OCI-LY7 (cell line): Measurements from ENCODE around the gene ACTL7A. TPM values are rescaled to one million over a fixed set of nuclear protein-coding genes. Genes with fewer than 3 reads are reported as not detected.

ENCODE experiments used
- BruUV-seq: library from RNA; stranded (reverse); fragments of 400-500 nt; replicated peaks from 2 replicates; lab custom pipeline; 2021; lab: Mats Ljungman, UMichigan
- CTCF ChIA-PET: fragments of 300-600 bp; sonication (Branson Sonifier 250); formaldehyde crosslinking; loops from one replicate; lab custom pipeline; 2022; ENCODE audit warnings: antibody characterized with exemption; ENCODE audit not compliant: unreplicated experiment; lab: Charles Lee
- POLR2A ChIA-PET: fragments of 300-600 bp; sonication (Branson Sonifier 250); formaldehyde crosslinking; loops from one replicate; lab custom pipeline; 2022; ENCODE audit warnings: antibody characterized with exemption; lab: Charles Lee
- DNase-seq: peaks from one replicate; pipeline ENCODE4 v3.0.0-alpha.2; 2015; ENCODE audit warnings: low spot score
- H2AFZ ChIP-seq: fragments of 200-600 bp; sonication (generic), shearing (Covaris generic); 2 replicates; pipeline ENCODE4 v1.6.1; 2014; ENCODE audit warnings: mild to moderate bottlenecking, antibody characterized with exemption, low read length, moderate library complexity
- H3K27ac ChIP-seq: fragments of 200-600 bp; sonication (generic); 2 replicates; pipeline ENCODE4 v1.5.1; 2014; ENCODE audit warnings: mixed run types, low read depth, mild to moderate bottlenecking, moderate library complexity, low read length, inconsistent platforms; ENCODE audit not compliant: poor library complexity, severe bottlenecking
- H3K36me3 ChIP-seq: fragments of 200-600 bp; sonication (generic); 2 replicates; pipeline ENCODE4 v1.6.1; 2014; ENCODE audit warnings: mild to moderate bottlenecking, antibody characterized with exemption, low read length, moderate library complexity, mixed read lengths; ENCODE audit not compliant: insufficient read depth
- H3K4me1 ChIP-seq: fragments of 200-600 bp; sonication (generic); 2 replicates; pipeline ENCODE4 v1.5.1; 2014; ENCODE audit warnings: mild to moderate bottlenecking, low read length; ENCODE audit not compliant: insufficient read depth, poor library complexity, severe bottlenecking
- H3K4me2 ChIP-seq: fragments of 200-600 bp; sonication (generic); 2 replicates; pipeline ENCODE4 v1.6.1; 2014; ENCODE audit warnings: mild to moderate bottlenecking, low read length
- H3K4me3 ChIP-seq: fragments of 200-600 bp; sonication (generic); 2 replicates; pipeline ENCODE4 v1.5.1; 2014; ENCODE audit warnings: mild to moderate bottlenecking, low read depth, low read length; ENCODE audit not compliant: poor library complexity, severe bottlenecking
- H3K79me2 ChIP-seq: fragments of 200-600 bp; sonication (generic); 2 replicates; pipeline ENCODE4 v1.6.1; 2016; ENCODE audit warnings: low read depth, mild to moderate bottlenecking, low read length, moderate library complexity, mixed read lengths; ENCODE audit not compliant: insufficient read depth
- H3K9me2 ChIP-seq: fragments of 200-600 bp; sonication (generic); 2 replicates; pipeline ENCODE4 v1.6.1; 2016; ENCODE audit warnings: mild to moderate bottlenecking, low read length, mixed read lengths; ENCODE audit not compliant: insufficient read depth
- H3K9me3 ChIP-seq: fragments of 200-600 bp; sonication (generic); 2 replicates; pipeline ENCODE4 v1.6.1; 2014; ENCODE audit warnings: mild to moderate bottlenecking, mixed run types, low read length, mixed read lengths
- H4K20me1 ChIP-seq: fragments of 200-600 bp; sonication (generic); 2 replicates; pipeline ENCODE4 v1.6.1; 2014; ENCODE audit warnings: mild to moderate bottlenecking, antibody characterized with exemption, low read length, moderate library complexity, mixed read lengths; ENCODE audit not compliant: insufficient read depth
- EZH2phosphoT487 ChIP-seq: fragments of 200-600 bp; sonication (generic); IDR thresholded peaks from 2 replicates; pipeline ENCODE4 v1.6.1; 2018; ENCODE audit warnings: low read depth, borderline replicate concordance, mild to moderate bottlenecking, mixed run types, antibody characterized with exemption, low read length, moderate library complexity, mixed read lengths
- intact Hi-C: fragments of 100-400 bp; cut with micrococcal nuclease; formaldehyde crosslinking; loops from one replicate; pipeline ENCODE4 v1.10.0; 2022; ENCODE audit not compliant: unreplicated experiment
- total RNA-seq, 2 experiments: library from RNA; depleted of rRNA in 1 of 2; stranded (reverse); fragments of >200 nt in 1 of 2; shearing (Covaris generic) in 1 of 2; gene quantifications; 2 replicates each; pipeline ENCODE4 v1.2.3, GENCODE V29; 2014 to 2022
- TF ChIP-seq, protein P1 (sequence below): fragments of 200-600 bp; sonication (generic); conservative IDR thresholded peaks from 2 replicates; pipeline ENCODE4 v1.5.1; 2014; ENCODE audit warnings: mild to moderate bottlenecking, antibody characterized with exemption, low read length, moderate library complexity, mixed read lengths

ACTL7A gene
- total RNA-seq, 2 experiments from 2014 or later = not detected

DNA sequence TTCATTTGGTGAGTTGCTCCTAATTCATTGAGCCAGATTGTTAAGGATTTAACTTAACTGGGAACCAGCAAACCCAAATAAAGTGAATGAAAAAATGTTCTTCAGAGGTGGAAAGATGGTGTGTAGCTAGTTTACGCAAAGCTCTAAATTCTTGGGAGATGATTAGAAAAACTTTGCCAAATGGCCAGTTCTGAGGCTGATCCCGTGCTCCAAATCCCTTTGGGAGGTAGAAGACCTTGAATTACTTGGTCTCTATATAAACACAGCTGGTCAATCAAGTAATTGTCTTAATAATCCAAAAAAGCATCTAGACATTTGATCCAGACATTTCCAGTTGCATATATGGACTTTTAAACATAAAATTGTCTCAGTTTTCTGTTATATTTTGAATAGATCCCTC lies 17.7 kb upstream of the ACTL7A start:
- Histone ChIP-seq H3K36me3 (no peaks in the 10 kb centered on the region), H3K27ac (no peak overlapping the region), H3K4me2 (no peak overlapping the region), H3K9me3 (no peaks in the 10 kb centered on the region), H3K9me2 (no peaks in the 10 kb centered on the region), H2AFZ (no peak overlapping the region), H4K20me1 (no peaks in the 10 kb centered on the region), H3K4me3 (no peak overlapping the region), H3K79me2 (no peaks in the 10 kb centered on the region), H3K4me1 (no peaks in the 10 kb centered on the region)
- CTCF ChIA-PET = no interaction called here
- BruUV-seq = no TSS peak
- POLR2A ChIA-PET = interaction anchor here (0.5 kb wide), 1 partner anchor 1018 kb away, joined by 3 read pairs; no protein-coding TSS in a partner anchor
- intact Hi-C loops = no loop called here
- no peak for DNase-seq
- TF ChIP-seq EZH2phosphoT487 = no peak
- TF ChIP-seq, protein P1, sequence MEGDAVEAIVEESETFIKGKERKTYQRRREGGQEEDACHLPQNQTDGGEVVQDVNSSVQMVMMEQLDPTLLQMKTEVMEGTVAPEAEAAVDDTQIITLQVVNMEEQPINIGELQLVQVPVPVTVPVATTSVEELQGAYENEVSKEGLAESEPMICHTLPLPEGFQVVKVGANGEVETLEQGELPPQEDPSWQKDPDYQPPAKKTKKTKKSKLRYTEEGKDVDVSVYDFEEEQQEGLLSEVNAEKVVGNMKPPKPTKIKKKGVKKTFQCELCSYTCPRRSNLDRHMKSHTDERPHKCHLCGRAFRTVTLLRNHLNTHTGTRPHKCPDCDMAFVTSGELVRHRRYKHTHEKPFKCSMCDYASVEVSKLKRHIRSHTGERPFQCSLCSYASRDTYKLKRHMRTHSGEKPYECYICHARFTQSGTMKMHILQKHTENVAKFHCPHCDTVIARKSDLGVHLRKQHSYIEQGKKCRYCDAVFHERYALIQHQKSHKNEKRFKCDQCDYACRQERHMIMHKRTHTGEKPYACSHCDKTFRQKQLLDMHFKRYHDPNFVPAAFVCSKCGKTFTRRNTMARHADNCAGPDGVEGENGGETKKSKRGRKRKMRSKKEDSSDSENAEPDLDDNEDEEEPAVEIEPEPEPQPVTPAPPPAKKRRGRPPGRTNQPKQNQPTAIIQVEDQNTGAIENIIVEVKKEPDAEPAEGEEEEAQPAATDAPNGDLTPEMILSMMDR = no peak

DNA sequence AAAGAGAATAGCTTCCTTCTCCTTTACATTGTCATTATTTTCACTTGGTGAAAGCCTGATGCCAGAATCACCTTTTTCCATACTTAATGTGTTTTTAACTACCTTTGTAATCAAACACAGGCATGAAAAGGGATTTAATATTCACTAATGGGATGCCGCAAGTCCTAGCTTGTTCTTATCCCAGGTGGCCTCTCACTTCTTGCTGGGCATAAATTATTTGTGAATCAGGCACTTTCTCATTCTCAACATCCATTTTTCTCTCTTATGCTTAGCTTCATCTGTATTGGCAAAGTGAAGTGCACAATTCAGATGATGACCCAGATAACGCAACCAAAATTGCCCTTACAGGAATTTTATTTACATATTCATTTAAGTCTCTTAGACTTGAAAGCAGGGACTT lies 17.2 kb upstream of the ACTL7A start:
- no TSS peak for BruUV-seq
- TF ChIP-seq, protein P1 = no peak
- no peak for TF ChIP-seq EZH2phosphoT487
- H3K9me3 ChIP-seq = no peaks in the 10 kb centered on the region
- H3K79me2 ChIP-seq = no peaks in the 10 kb centered on the region
- no peaks in the 10 kb centered on the region for H3K9me2 ChIP-seq
- H3K4me1 ChIP-seq = no peaks in the 10 kb centered on the region
- H4K20me1 ChIP-seq = no peaks in the 10 kb centered on the region
- H3K36me3 ChIP-seq = no peaks in the 10 kb centered on the region
- no peak for DNase-seq
- intact Hi-C loops = no loop called here
- POLR2A ChIA-PET = interaction anchor here (0.5 kb wide), 1 partner anchor 1019 kb away, joined by 3 read pairs; no protein-coding TSS in a partner anchor
- no peak overlapping the region for H3K4me2 ChIP-seq
- no peak overlapping the region for H2AFZ ChIP-seq
- no peak overlapping the region for H3K4me3 ChIP-seq
- CTCF ChIA-PET = no interaction called here
- H3K27ac ChIP-seq = no peak overlapping the region

- Histone ChIP-seq H3K27ac (no peak overlapping the region), H3K79me2 (no peaks in the 10 kb centered on the region), H3K9me3 (no peaks in the 10 kb centered on the region), H3K36me3 (no peaks in the 10 kb centered on the region), H3K9me2 (no peaks in the 10 kb centered on the region), H3K4me1 (no peaks in the 10 kb centered on the region), H2AFZ (no peak overlapping the region), H3K4me3 (no peak overlapping the region), H4K20me1 (no peaks in the 10 kb centered on the region), H3K4me2 (no peak overlapping the region)
- DNase-seq = no peak
- POLR2A ChIA-PET = no interaction called here
- no TSS peak for BruUV-seq
- intact Hi-C loops = no loop called here
- TF ChIP-seq, protein P1 = no peak
- TF ChIP-seq EZH2phosphoT487 = no peak
- CTCF ChIA-PET = no interaction called here
Measured at GRCh38 chr9:108845507-108845906, 16.6 kb upstream of the ACTL7A start.
